H1 (cell line): ENCODE measurements around the gene CHRM4. TPM values are rescaled to one million over a fixed set of nuclear protein-coding genes. Genes with fewer than 3 reads are reported as not detected.

Source experiments
- CTBP2 ChIP-seq: IDR thresholded peaks from 2 replicates; pipeline ENCODE4 v1.7.0; 2011; ENCODE audit warnings: borderline replicate concordance, mild to moderate bottlenecking, moderate library complexity, mixed read lengths, low read length; ENCODE audit not compliant: insufficient read depth, insufficient read length
- CTCF ChIP-seq, 3 experiments: IDR thresholded peaks; 1 replicate in 2 of 3; 2 replicates in 1 of 3; pipeline versions ENCODE4 v1.5.1 to v1.6.1; 2011; ENCODE audit warnings: low read length in 3 of 3, mild to moderate bottlenecking in 3 of 3, inconsistent platforms in 2 of 3, low read depth in 1 of 3, moderate library complexity in 1 of 3; ENCODE audit not compliant: insufficient read depth in 1 of 3; ENCODE audit errors: control extremely low read depth in 1 of 3
- GTF2F1 ChIP-seq: IDR thresholded peaks from 2 replicates; pipeline ENCODE4 v1.6.1; 2012; ENCODE audit warnings: low read depth, low read length, improper control_type of control experiment, borderline replicate concordance
- POU5F1 ChIP-seq: IDR thresholded peaks from 2 replicates; pipeline ENCODE4 v1.6.1; 2011; ENCODE audit warnings: low read depth, mild to moderate bottlenecking, low read length, moderate library complexity
- RXRA ChIP-seq: IDR thresholded peaks from 2 replicates; pipeline ENCODE4 v1.6.1; 2011; ENCODE audit warnings: low read depth, mild to moderate bottlenecking, low read length, moderate library complexity; ENCODE audit not compliant: insufficient read depth
- SIRT6 ChIP-seq: IDR thresholded peaks from one replicate; pipeline ENCODE4 v1.7.1; 2012; ENCODE audit warnings: low read length, inconsistent platforms
- TBP ChIP-seq: IDR thresholded peaks from 2 replicates; pipeline ENCODE4 v1.6.1; 2011; ENCODE audit warnings: low read depth, low read length, improper control_type of control experiment
- TCF12 ChIP-seq: IDR thresholded peaks from 2 replicates; pipeline ENCODE4 v1.6.1; 2011; ENCODE audit warnings: low read depth, mild to moderate bottlenecking, low read length
- YY1 ChIP-seq: IDR thresholded peaks from 2 replicates; pipeline ENCODE4 v1.6.1; 2011; ENCODE audit warnings: low read depth, mild to moderate bottlenecking, low read length
- polyA plus RNA-seq, 7 experiments: library from polyadenylated mRNA; depleted of rRNA in 3 of 7; stranded (reverse) in 5 of 7; unstranded in 2 of 7; fragments of >200 nt in 5 of 7; fragments of 200-250 nt in 2 of 7; gene quantifications; 1 replicate in 5 of 7; 2 replicates in 1 of 7; 4 replicates in 1 of 7; pipeline versions ENCODE4 v1.2.1 to v1.2.3, GENCODE V29; 2011 to 2013; ENCODE audit warnings: missing spikeins in 2 of 7, mixed read lengths in 2 of 7
- total RNA-seq: library from RNA; stranded (reverse); fragmentation: NEBNext Ultra II Directional; extraction: Animal tissue kit (Norgen Biotek cat#: 25700); gene quantifications from 2 replicates; pipeline ENCODE4 v1.2.1, GENCODE V29; 2021
- TF ChIP-seq, protein P1 (sequence below): fragments of 300-600 bp; sonication (generic); IDR thresholded peaks from 2 replicates; pipeline ENCODE4 v1.7.1; 2012; ENCODE audit warnings: low read length, moderate library complexity, mild to moderate bottlenecking, inconsistent platforms; ENCODE audit not compliant: insufficient replicate concordance

The CHRM4 gene
- total and polyA plus RNA-seq, 2 of the 8 experiments (the other 6 are each of a cell fraction or from before 2014, with no cell fraction given): 1.1 to 1.3 TPM

GRCh38 chr11:46383404-46383758 is 8.2 kb downstream of the CHRM4 start (continued):
- TF ChIP-seq, protein P1, sequence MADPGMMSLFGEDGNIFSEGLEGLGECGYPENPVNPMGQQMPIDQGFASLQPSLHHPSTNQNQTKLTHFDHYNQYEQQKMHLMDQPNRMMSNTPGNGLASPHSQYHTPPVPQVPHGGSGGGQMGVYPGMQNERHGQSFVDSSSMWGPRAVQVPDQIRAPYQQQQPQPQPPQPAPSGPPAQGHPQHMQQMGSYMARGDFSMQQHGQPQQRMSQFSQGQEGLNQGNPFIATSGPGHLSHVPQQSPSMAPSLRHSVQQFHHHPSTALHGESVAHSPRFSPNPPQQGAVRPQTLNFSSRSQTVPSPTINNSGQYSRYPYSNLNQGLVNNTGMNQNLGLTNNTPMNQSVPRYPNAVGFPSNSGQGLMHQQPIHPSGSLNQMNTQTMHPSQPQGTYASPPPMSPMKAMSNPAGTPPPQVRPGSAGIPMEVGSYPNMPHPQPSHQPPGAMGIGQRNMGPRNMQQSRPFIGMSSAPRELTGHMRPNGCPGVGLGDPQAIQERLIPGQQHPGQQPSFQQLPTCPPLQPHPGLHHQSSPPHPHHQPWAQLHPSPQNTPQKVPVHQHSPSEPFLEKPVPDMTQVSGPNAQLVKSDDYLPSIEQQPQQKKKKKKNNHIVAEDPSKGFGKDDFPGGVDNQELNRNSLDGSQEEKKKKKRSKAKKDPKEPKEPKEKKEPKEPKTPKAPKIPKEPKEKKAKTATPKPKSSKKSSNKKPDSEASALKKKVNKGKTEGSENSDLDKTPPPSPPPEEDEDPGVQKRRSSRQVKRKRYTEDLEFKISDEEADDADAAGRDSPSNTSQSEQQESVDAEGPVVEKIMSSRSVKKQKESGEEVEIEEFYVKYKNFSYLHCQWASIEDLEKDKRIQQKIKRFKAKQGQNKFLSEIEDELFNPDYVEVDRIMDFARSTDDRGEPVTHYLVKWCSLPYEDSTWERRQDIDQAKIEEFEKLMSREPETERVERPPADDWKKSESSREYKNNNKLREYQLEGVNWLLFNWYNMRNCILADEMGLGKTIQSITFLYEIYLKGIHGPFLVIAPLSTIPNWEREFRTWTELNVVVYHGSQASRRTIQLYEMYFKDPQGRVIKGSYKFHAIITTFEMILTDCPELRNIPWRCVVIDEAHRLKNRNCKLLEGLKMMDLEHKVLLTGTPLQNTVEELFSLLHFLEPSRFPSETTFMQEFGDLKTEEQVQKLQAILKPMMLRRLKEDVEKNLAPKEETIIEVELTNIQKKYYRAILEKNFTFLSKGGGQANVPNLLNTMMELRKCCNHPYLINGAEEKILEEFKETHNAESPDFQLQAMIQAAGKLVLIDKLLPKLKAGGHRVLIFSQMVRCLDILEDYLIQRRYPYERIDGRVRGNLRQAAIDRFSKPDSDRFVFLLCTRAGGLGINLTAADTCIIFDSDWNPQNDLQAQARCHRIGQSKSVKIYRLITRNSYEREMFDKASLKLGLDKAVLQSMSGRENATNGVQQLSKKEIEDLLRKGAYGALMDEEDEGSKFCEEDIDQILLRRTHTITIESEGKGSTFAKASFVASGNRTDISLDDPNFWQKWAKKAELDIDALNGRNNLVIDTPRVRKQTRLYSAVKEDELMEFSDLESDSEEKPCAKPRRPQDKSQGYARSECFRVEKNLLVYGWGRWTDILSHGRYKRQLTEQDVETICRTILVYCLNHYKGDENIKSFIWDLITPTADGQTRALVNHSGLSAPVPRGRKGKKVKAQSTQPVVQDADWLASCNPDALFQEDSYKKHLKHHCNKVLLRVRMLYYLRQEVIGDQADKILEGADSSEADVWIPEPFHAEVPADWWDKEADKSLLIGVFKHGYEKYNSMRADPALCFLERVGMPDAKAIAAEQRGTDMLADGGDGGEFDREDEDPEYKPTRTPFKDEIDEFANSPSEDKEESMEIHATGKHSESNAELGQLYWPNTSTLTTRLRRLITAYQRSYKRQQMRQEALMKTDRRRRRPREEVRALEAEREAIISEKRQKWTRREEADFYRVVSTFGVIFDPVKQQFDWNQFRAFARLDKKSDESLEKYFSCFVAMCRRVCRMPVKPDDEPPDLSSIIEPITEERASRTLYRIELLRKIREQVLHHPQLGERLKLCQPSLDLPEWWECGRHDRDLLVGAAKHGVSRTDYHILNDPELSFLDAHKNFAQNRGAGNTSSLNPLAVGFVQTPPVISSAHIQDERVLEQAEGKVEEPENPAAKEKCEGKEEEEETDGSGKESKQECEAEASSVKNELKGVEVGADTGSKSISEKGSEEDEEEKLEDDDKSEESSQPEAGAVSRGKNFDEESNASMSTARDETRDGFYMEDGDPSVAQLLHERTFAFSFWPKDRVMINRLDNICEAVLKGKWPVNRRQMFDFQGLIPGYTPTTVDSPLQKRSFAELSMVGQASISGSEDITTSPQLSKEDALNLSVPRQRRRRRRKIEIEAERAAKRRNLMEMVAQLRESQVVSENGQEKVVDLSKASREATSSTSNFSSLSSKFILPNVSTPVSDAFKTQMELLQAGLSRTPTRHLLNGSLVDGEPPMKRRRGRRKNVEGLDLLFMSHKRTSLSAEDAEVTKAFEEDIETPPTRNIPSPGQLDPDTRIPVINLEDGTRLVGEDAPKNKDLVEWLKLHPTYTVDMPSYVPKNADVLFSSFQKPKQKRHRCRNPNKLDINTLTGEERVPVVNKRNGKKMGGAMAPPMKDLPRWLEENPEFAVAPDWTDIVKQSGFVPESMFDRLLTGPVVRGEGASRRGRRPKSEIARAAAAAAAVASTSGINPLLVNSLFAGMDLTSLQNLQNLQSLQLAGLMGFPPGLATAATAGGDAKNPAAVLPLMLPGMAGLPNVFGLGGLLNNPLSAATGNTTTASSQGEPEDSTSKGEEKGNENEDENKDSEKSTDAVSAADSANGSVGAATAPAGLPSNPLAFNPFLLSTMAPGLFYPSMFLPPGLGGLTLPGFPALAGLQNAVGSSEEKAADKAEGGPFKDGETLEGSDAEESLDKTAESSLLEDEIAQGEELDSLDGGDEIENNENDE: no peak
- no peak for TF ChIP-seq POU5F1
- TF ChIP-seq GTF2F1: no peak
- TF ChIP-seq SIRT6: no peak
- TF ChIP-seq TBP: no peak
- TF ChIP-seq CTBP2: no peak
- no peak for TF ChIP-seq TCF12
- TF ChIP-seq RXRA: no peak
- TF ChIP-seq CTCF (IDR thresholded peaks at IDR 0.05; ENCODE audit: control extremely low read depth in 1 of 3, insufficient read depth in 1 of 3, low read depth in 1 of 3, low read length in 3 of 3): no peak
- TF ChIP-seq YY1: no peak
